ENCODE results near the gene RBM17.

GRCh38 chr10:6151087-6151977 lies 62.5 kb downstream of the RBM17 start:
- TF ChIP-seq CTCF (IDR thresholded peaks at IDR 0.05; ENCODE audit: insufficient read depth, low read length), result peak; percentile 20
- no peak for TF ChIP-seq POLR2AphosphoS5 (IDR thresholded peaks at IDR 0.05; ENCODE audit: low read depth)
- no peak for TF ChIP-seq GABPA (IDR thresholded peaks at IDR 0.05; ENCODE audit: low read depth)
- TF ChIP-seq REST (IDR thresholded peaks at IDR 0.05; ENCODE audit: insufficient replicate concordance, low read depth), result no peak

Data from HL-60 (cell line).